A549 (cell line): Measurements from ENCODE around the gene MORF4L2. TPM values are rescaled to one million over a fixed set of nuclear protein-coding genes. Genes with fewer than 3 reads are reported as not detected.

Source experiments
- ATAC-seq, 2 experiments: fragments of 200-7000 bp in 1 of 2; fragments of >200 bp in 1 of 2; cut with Nextera tagmentation in 1 of 2; cut with Tn5 transposase in 1 of 2; 3 replicates each; pipeline versions ENCODE4 v1.8.0 to v1.9.1; 2018 to 2020; ENCODE audit warnings: mild to moderate bottlenecking in 1 of 2, moderate library complexity in 1 of 2
- CTCF ChIA-PET: fragments of 300-600 bp; sonication (Branson Sonifier 250); formaldehyde crosslinking; extraction: SDS; loops from one replicate; lab custom pipeline; 2021; ENCODE audit warnings: antibody characterized with exemption, inconsistent platforms; lab: Yijun Ruan, JAX
- POLR2A ChIA-PET: fragments of 350-600 bp; formaldehyde crosslinking; extraction: SDS; loops from one replicate; lab custom pipeline; 2021; ENCODE audit warnings: antibody characterized with exemption, inconsistent platforms; lab: Yijun Ruan, JAX
- DNase-seq, 2 experiments: peaks; one replicate each; pipeline versions ENCODE4 v3.0.0 to v3.0.0-alpha.2; 2011 to 2016; ENCODE audit warnings: low read depth in 1 of 2, low spot score in 1 of 2
- FAIRE-seq: peaks from 2 replicates; lab custom pipeline; 2011; peaks lifted over from hg19 to GRCh38; lab: Jason Lieb, UNC
- H3K27ac ChIP-seq, 2 experiments: fragments of >200 bp; sonication (Bioruptor Twin); formaldehyde crosslinking; 3 replicates each; pipeline ENCODE4 v1.5.1; 2016 to 2017
- H3K4me1 ChIP-seq: fragments of >200 bp; sonication (Bioruptor Twin); formaldehyde crosslinking; 3 replicates; pipeline ENCODE4 v1.6.1; 2016
- H3K4me2 ChIP-seq: fragments of >200 bp; sonication (Bioruptor Twin); formaldehyde crosslinking; 3 replicates; pipeline ENCODE4 v1.6.1; 2016
- H3K4me3 ChIP-seq: fragments of >200 bp; sonication (Bioruptor Twin); formaldehyde crosslinking; 3 replicates; pipeline ENCODE4 v1.5.1; 2016
- H3K9me3 ChIP-seq: fragments of >200 bp; sonication (Bioruptor Twin); formaldehyde crosslinking; 3 replicates; pipeline ENCODE4 v1.6.1; 2016
- CBX2 ChIP-seq: fragments of 200-600 bp; sonication (generic); IDR thresholded peaks from 2 replicates; pipeline ENCODE4 v1.6.1; 2016; ENCODE audit warnings: low read depth, mild to moderate bottlenecking, borderline replicate concordance
- CHD2 ChIP-seq: fragments of 150-350 bp; IDR thresholded peaks from 2 replicates; pipeline ENCODE4 v1.6.1; 2014; ENCODE audit warnings: low read length; ENCODE audit not compliant: partially characterized antibody
- EHMT2 ChIP-seq: fragments of 200-600 bp; sonication (generic); IDR thresholded peaks from 2 replicates; pipeline ENCODE4 v1.6.1; 2016; ENCODE audit warnings: antibody characterized with exemption, low read depth, mild to moderate bottlenecking, moderate library complexity
- EP300 ChIP-seq, 2 experiments: fragments of >200 bp; sonication (Bioruptor Twin); formaldehyde crosslinking; IDR thresholded peaks; 2 replicates in 1 of 2; 3 replicates in 1 of 2; pipeline ENCODE4 v1.6.1; 2016 to 2017
- ESRRA ChIP-seq: fragments of 150-350 bp; IDR thresholded peaks from 2 replicates; pipeline ENCODE4 v1.6.1; 2014; ENCODE audit warnings: mild to moderate bottlenecking, low read length, borderline replicate concordance
- GATA3 ChIP-seq: IDR thresholded peaks from 2 replicates; pipeline ENCODE4 v1.6.1; 2012; ENCODE audit warnings: borderline replicate concordance
- HDAC2 ChIP-seq: fragments of 200-600 bp; sonication (generic); IDR thresholded peaks from 2 replicates; pipeline ENCODE4 v1.6.1; 2016
- HEYL ChIP-seq: fragments of 250-450 bp; sonication (Bioruptor Pico); IDR thresholded peaks from 2 replicates; pipeline ENCODE4 v1.8.0; 2021; ENCODE audit warnings: mild to moderate bottlenecking, moderate library complexity
- HOXA7 ChIP-seq: fragments of 250-450 bp; sonication (Bioruptor Pico); IDR thresholded peaks from 2 replicates; pipeline ENCODE4 v1.5.0; 2020; ENCODE audit warnings: mild to moderate bottlenecking, moderate library complexity
- JUN ChIP-seq, 2 experiments: fragments of >200 bp; sonication (Bioruptor Twin); formaldehyde crosslinking; IDR thresholded peaks; 2 replicates in 1 of 2; 3 replicates in 1 of 2; pipeline ENCODE4 v1.6.1; 2016 to 2017
- JUNB ChIP-seq: fragments of >200 bp; sonication (Bioruptor Twin); formaldehyde crosslinking; IDR thresholded peaks from 2 replicates; pipeline ENCODE4 v1.6.1; 2016
- MAFK ChIP-seq: fragments of 450-650 bp; IDR thresholded peaks from 2 replicates; pipeline ENCODE4 v1.6.1; 2014; ENCODE audit not compliant: partially characterized antibody
- MAZ ChIP-seq: fragments of 150-350 bp; IDR thresholded peaks from 2 replicates; pipeline ENCODE4 v1.6.1; 2014; ENCODE audit warnings: antibody characterized with exemption, low read depth, low read length, borderline replicate concordance
- RAD21 ChIP-seq, 2 experiments: fragments of >200 bp in 1 of 2; sonication (Bioruptor Twin) in 1 of 2; formaldehyde crosslinking in 1 of 2; IDR thresholded peaks in 1 of 2; conservative IDR thresholded peaks in 1 of 2; 2 replicates in 1 of 2; 3 replicates in 1 of 2; pipeline ENCODE4 v1.6.1; 2012 to 2018; ENCODE audit warnings: inconsistent platforms in 1 of 2
- RCOR1 ChIP-seq: fragments of 150-350 bp; IDR thresholded peaks from 2 replicates; pipeline ENCODE4 v1.6.1; 2014; ENCODE audit warnings: antibody characterized with exemption, low read length, low read depth
- SMC3 ChIP-seq: fragments of >200 bp; sonication (Bioruptor Twin); formaldehyde crosslinking; IDR thresholded peaks from 3 replicates; pipeline ENCODE4 v1.6.1; 2018; ENCODE audit warnings: inconsistent platforms
- ZC3H11A ChIP-seq: fragments of 450-650 bp; IDR thresholded peaks from 2 replicates; pipeline ENCODE4 v1.6.1; 2014; ENCODE audit warnings: antibody characterized with exemption, mild to moderate bottlenecking
- ZNF302 ChIP-seq: fragments of 250-450 bp; sonication (Bioruptor Pico); IDR thresholded peaks from 2 replicates; pipeline ENCODE4 v1.9.0; 2021; ENCODE audit warnings: inconsistent platforms, mild to moderate bottlenecking, moderate library complexity
- WGBS: methylation state at CpG from one replicate; pipeline ENCODE4 v1.1.6; 2017; ENCODE audit errors: missing lambda C conversion rate; 5-methylcytosine and 5-hydroxymethylcytosine counted together
- polyA plus RNA-seq, 4 experiments: library from polyadenylated mRNA; depleted of rRNA in 3 of 4; stranded (reverse); fragments of >200 nt; fragmentation: RNase III in 1 of 4; extraction: RNeasy Plus Mini Kit Qiagen cat#74134 plus additional on column Dnase treatment in 1 of 4; gene quantifications; 2 replicates in 3 of 4; 3 replicates in 1 of 4; pipeline ENCODE4 v1.2.3, GENCODE V29; 2011 to 2017
- TF ChIP-seq, protein P1 (sequence below): fragments of 150-350 bp; IDR thresholded peaks from 2 replicates; pipeline ENCODE4 v1.6.1; 2014; ENCODE audit warnings: low read depth, mild to moderate bottlenecking, low read length
- TF ChIP-seq, protein P2 (sequence below): fragments of >200 bp; sonication (Bioruptor Twin); formaldehyde crosslinking; IDR thresholded peaks from 2 replicates; pipeline ENCODE4 v1.6.1; 2016
- TF ChIP-seq, protein P3 (sequence below): fragments of >200 bp; sonication (Bioruptor Twin); formaldehyde crosslinking; IDR thresholded peaks from 3 replicates; pipeline ENCODE4 v1.5.1; 2016
- TF ChIP-seq, protein P4 (sequence below): fragments of >200 bp; sonication (Bioruptor Twin); formaldehyde crosslinking; IDR thresholded peaks from 3 replicates; pipeline ENCODE4 v1.6.1; 2016
- TF ChIP-seq, protein P5 (sequence below): IDR thresholded peaks from 2 replicates; pipeline ENCODE4 v1.6.1; 2012
- TF ChIP-seq, protein P6 (sequence below): fragments of 250-450 bp; sonication (Bioruptor Pico); IDR thresholded peaks from 2 replicates; pipeline ENCODE4 v1.5.0; 2020; ENCODE audit warnings: low read depth, mild to moderate bottlenecking, moderate library complexity

MORF4L2 gene
- polyA plus RNA-seq, 2 of the 4 experiments (the other 2 are of a cell fraction): 521 to 572 TPM

DNA sequence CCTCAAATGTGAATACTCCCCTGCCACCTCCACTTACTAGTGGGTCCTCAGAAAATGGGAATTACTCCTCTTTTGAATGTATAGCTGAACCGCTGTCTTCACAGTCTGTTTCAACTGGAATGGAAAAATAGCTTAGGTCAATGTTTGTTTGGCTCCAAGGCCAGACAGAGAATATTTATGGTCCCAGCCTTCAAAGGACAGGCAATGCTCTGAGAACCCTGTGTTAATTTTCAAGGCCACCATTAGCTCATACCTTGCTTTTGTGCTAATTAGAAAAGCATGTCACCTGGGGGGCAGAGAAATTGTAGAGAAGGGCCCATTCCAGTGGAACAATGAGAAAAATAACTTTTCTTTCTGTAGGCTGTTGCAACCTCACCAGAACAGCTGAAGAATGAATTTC is 4.6 kb upstream of the MORF4L2 start:
- 100% methylated on average over 1 of the region's 1 CpG for WGBS
- Histone ChIP-seq H3K4me3 (no peak overlapping the region), H3K9me3 (no peaks in the 10 kb centered on the region)
- TF ChIP-seq EP300 (IDR thresholded peaks at IDR 0.05): no peak
- no peak for TF ChIP-seq RAD21 (conservative IDR thresholded peaks at IDR 0.05 in 1 of 2, IDR thresholded peaks at IDR 0.05 in 1 of 2)
- TF ChIP-seq, protein P1, sequence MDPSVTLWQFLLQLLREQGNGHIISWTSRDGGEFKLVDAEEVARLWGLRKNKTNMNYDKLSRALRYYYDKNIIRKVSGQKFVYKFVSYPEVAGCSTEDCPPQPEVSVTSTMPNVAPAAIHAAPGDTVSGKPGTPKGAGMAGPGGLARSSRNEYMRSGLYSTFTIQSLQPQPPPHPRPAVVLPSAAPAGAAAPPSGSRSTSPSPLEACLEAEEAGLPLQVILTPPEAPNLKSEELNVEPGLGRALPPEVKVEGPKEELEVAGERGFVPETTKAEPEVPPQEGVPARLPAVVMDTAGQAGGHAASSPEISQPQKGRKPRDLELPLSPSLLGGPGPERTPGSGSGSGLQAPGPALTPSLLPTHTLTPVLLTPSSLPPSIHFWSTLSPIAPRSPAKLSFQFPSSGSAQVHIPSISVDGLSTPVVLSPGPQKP: no peak
- TF ChIP-seq CBX2: no peak
- TF ChIP-seq HEYL (CRISPR knock-in tag): no peak
- TF ChIP-seq MAZ: no peak
- TF ChIP-seq, protein P2, sequence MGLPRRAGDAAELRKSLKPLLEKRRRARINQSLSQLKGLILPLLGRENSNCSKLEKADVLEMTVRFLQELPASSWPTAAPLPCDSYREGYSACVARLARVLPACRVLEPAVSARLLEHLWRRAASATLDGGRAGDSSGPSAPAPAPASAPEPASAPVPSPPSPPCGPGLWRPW: no peak
- TF ChIP-seq, protein P3, sequence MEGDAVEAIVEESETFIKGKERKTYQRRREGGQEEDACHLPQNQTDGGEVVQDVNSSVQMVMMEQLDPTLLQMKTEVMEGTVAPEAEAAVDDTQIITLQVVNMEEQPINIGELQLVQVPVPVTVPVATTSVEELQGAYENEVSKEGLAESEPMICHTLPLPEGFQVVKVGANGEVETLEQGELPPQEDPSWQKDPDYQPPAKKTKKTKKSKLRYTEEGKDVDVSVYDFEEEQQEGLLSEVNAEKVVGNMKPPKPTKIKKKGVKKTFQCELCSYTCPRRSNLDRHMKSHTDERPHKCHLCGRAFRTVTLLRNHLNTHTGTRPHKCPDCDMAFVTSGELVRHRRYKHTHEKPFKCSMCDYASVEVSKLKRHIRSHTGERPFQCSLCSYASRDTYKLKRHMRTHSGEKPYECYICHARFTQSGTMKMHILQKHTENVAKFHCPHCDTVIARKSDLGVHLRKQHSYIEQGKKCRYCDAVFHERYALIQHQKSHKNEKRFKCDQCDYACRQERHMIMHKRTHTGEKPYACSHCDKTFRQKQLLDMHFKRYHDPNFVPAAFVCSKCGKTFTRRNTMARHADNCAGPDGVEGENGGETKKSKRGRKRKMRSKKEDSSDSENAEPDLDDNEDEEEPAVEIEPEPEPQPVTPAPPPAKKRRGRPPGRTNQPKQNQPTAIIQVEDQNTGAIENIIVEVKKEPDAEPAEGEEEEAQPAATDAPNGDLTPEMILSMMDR: no peak
- no peak for TF ChIP-seq EHMT2
- TF ChIP-seq MAFK: no peak
- no peak for TF ChIP-seq ZNF302 (CRISPR knock-in tag)
- TF ChIP-seq CHD2: no peak
- no peak for TF ChIP-seq GATA3
- TF ChIP-seq, protein P4, sequence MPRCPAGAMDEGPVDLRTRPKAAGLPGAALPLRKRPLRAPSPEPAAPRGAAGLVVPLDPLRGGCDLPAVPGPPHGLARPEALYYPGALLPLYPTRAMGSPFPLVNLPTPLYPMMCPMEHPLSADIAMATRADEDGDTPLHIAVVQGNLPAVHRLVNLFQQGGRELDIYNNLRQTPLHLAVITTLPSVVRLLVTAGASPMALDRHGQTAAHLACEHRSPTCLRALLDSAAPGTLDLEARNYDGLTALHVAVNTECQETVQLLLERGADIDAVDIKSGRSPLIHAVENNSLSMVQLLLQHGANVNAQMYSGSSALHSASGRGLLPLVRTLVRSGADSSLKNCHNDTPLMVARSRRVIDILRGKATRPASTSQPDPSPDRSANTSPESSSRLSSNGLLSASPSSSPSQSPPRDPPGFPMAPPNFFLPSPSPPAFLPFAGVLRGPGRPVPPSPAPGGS: no peak
- no peak for TF ChIP-seq ZC3H11A
- no peak for TF ChIP-seq JUN (IDR thresholded peaks at IDR 0.05)
- no peak for TF ChIP-seq ESRRA
- TF ChIP-seq, protein P5, sequence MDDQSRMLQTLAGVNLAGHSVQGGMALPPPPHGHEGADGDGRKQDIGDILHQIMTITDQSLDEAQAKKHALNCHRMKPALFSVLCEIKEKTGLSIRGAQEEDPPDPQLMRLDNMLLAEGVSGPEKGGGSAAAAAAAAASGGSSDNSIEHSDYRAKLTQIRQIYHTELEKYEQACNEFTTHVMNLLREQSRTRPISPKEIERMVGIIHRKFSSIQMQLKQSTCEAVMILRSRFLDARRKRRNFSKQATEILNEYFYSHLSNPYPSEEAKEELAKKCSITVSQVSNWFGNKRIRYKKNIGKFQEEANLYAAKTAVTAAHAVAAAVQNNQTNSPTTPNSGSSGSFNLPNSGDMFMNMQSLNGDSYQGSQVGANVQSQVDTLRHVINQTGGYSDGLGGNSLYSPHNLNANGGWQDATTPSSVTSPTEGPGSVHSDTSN: no peak
- TF ChIP-seq, all 56 proteins: peak for 0
- no peak for ATAC-seq
- ChIA-PET POLR2A (no interaction called here), CTCF (interaction anchor here (0.7 to 1.9 kb wide), 7 partner anchors 10 to 127 kb away, joined by 3 to 6 read pairs (median 4); partner anchors contain the start of gene TMEM31)
- no peak for FAIRE-seq
- Histone ChIP-seq H3K4me1 (peaks cover 6% of the 10 kb centered on the region; the same call in 1 of the 3 replicates), H3K27ac (no peak overlapping the region), H3K4me2 (no peak overlapping the region)
- no peak for DNase-seq

DNA sequence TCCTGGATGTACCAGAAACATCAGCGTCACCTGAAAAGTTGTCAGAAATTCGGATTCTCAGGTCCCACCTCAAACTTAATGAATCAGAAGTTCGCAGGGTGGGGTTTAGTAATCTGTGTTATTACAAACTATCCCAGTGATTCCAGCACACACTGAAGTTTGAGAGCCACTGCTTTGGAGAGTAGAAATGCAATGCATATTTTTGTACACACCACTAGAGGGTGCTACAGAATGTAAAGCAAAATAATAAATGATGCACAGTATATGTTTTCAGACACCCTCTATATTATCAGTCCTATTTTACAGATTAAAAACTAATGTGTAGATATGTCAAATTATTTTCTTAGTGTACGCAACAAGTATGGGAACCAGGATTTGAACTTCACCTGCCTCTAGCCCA is 2.4 kb upstream of the MORF4L2 start:
- FAIRE-seq (peak; percentile 89), DNase-seq (peak; percentile 13 to 28), ATAC-seq (no peak)
- no peak overlapping the region for H3K27ac ChIP-seq
- no peak overlapping the region for H3K4me2 ChIP-seq
- no peaks in the 10 kb centered on the region for H3K9me3 ChIP-seq
- ChIA-PET CTCF (interaction anchor here (1.0 to 1.4 kb wide), 2 partner anchors 24 to 89 kb away, joined by 3 to 6 read pairs; no protein-coding TSS in a partner anchor), POLR2A (no interaction called here)
- H3K4me3 ChIP-seq: no peak overlapping the region
- WGBS: 34% methylated on average over 4 of the region's 4 CpGs
- TF ChIP-seq HDAC2 (no peak), CHD2 (no peak), RAD21 (conservative IDR thresholded peaks at IDR 0.05 in 1 of 2, IDR thresholded peaks at IDR 0.05 in 1 of 2) (peak; percentile 46 to 50; a peak in 4 of 5 replicates), SMC3 (peak; percentile 47; the same call in 2 of the 3 replicates), HOXA7 (CRISPR knock-in tag) (no peak), JUNB (no peak), RCOR1 (no peak)
- TF ChIP-seq, protein P4: no peak
- TF ChIP-seq, protein P6, sequence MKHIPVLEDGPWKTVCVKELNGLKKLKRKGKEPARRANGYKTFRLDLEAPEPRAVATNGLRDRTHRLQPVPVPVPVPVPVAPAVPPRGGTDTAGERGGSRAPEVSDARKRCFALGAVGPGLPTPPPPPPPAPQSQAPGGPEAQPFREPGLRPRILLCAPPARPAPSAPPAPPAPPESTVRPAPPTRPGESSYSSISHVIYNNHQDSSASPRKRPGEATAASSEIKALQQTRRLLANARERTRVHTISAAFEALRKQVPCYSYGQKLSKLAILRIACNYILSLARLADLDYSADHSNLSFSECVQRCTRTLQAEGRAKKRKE: no peak
- TF ChIP-seq, protein P3: peak; percentile 65
- peaks cover 17% of the 10 kb centered on the region for H3K4me1 ChIP-seq
